Measurements from ENCODE around the gene BSND. TPM values are rescaled to one million over a fixed set of nuclear protein-coding genes. Genes with fewer than 3 reads are reported as not detected.

Gene BSND
- polyA plus RNA-seq, 1 of the 3 experiments (the other 2 are of a cell fraction), result not detected

DNA sequence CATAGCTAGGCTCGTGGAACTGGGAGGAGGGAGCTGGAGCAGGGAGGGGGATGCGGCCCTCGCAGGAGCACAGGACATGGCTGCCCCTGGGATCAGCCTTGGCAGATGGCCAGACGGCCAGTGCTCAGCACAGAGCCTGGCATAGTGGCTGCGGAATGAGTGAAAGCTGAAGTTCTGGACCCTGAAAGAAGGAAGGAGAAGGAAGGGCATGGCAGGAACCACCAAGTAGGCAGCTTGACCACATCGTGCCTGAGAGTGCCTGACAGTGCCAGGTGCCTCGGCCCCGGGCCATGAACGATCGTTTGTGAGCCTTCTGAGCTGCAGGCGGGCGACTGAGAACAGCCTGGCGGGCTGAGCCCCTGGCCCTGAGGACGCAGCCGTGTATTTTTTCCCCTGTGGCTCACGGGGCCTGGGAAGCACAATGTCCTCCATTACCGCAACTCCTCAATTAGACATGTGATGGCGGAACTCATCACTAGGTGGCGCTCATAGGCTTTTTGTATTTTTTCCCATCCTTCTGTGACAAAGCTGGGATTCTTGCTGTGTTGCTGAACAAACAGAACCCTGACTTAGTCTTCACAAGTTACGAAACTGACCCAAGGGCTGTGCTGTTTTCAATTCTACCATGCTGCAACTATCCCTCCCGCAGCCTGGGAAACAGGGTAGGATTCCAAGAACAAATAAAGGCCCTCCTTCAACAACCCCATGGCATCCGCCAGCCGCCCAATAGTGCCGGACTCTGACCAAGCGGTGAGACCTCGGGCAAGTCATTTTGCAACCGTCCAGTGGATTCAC lies 48.2 kb upstream of the BSND start (continued):
- TF ChIP-seq ELF1 (IDR thresholded peaks at IDR 0.05), result no peak

- H3K36me3 ChIP-seq (replicated peaks in 1 of 2; ENCODE audit: control insufficient read depth in 1 of 2, insufficient read depth in 2 of 2, low read length in 1 of 2), result no peaks in the 10 kb centered on the region
- no peak overlapping the region for H3K9ac ChIP-seq
- ChIA-PET CTCF (interaction anchor here (1.1 to 15.1 kb wide), 12 partner anchors 11 to 88 kb away, joined by 5 to 390 read pairs (median 22); partner anchors contain the start of genes BSND and PCSK9), POLR2A (no interaction called here)
- H3K4me3 ChIP-seq (ENCODE audit: low read depth in 2 of 2, low read length in 1 of 2), result no peak overlapping the region
- H3K27me3 ChIP-seq (ENCODE audit: insufficient read depth), result no peaks in the 10 kb centered on the region
- H2AFZ ChIP-seq (ENCODE audit: low read depth), result no peak overlapping the region
- no peaks in the 10 kb centered on the region for H4K20me1 ChIP-seq (ENCODE audit: insufficient read depth)
- no peak for DNase-seq
- H3K9me2 ChIP-seq, result no peaks in the 10 kb centered on the region
- H3K27ac ChIP-seq (ENCODE audit: low read depth in 2 of 2, low read length in 1 of 2), result no peak overlapping the region
- H3K4me1 ChIP-seq (ENCODE audit: control insufficient read depth in 1 of 2, insufficient read depth in 2 of 2, low read depth in 1 of 2, low read length in 1 of 2), result peaks cover 7 to 9% of the 10 kb centered on the region in 2 experiments; a peak in 2 of 4 replicates
- no peak overlapping the region for H3K4me2 ChIP-seq
- no peak for TF ChIP-seq REST (IDR thresholded peaks at IDR 0.05; ENCODE audit: low read depth, low read length)
- no peak for TF ChIP-seq GABPA (IDR thresholded peaks at IDR 0.05; ENCODE audit: low read depth)
- no peak for TF ChIP-seq MXI1 (IDR thresholded peaks at IDR 0.05; ENCODE audit: low read depth, low read length)
- no peak for TF ChIP-seq EP300 (IDR thresholded peaks at IDR 0.05; ENCODE audit: borderline replicate concordance in 1 of 2, low read depth in 1 of 2, low read length in 1 of 2)
- TF ChIP-seq NFIC (IDR thresholded peaks at IDR 0.05; ENCODE audit: borderline replicate concordance), result no peak
- TF ChIP-seq EZH2phosphoT487 (IDR thresholded peaks at IDR 0.05; ENCODE audit: borderline replicate concordance, low read depth), result no peak
- TF ChIP-seq JUND (IDR thresholded peaks at IDR 0.05), result no peak
- TF ChIP-seq TAF1 (IDR thresholded peaks at IDR 0.05; ENCODE audit: borderline replicate concordance, low read depth, low read length), result no peak
- TF ChIP-seq NRF1 (IDR thresholded peaks at IDR 0.05; ENCODE audit: low read depth, low read length), result no peak
- TF ChIP-seq GATA2 (CRISPR knock-in tag; IDR thresholded peaks at IDR 0.05), result no peak
- no peaks in the 10 kb centered on the region for H3K9me3 ChIP-seq
- WGBS (ENCODE audit: low lambda C conversion rate), result 89% methylated on average over 4 of the region's 4 CpGs
- peaks cover 6% of the 10 kb centered on the region for H3F3A ChIP-seq (replicated peaks; ENCODE audit: insufficient read depth)
- no peaks in the 10 kb centered on the region for H3K79me2 ChIP-seq (ENCODE audit: insufficient read depth)
These were observed 46.9 kb upstream of the BSND start for GRCh38 chr1:54951810-54952226.
